ENCODE data around the gene ZNF506.
"Not testable (repeated sequence)": the region's sequence is repeated elsewhere in the genome, so short reads cannot be mapped to it uniquely, and the experiment has no call there.

The ZNF506 gene

DNA sequence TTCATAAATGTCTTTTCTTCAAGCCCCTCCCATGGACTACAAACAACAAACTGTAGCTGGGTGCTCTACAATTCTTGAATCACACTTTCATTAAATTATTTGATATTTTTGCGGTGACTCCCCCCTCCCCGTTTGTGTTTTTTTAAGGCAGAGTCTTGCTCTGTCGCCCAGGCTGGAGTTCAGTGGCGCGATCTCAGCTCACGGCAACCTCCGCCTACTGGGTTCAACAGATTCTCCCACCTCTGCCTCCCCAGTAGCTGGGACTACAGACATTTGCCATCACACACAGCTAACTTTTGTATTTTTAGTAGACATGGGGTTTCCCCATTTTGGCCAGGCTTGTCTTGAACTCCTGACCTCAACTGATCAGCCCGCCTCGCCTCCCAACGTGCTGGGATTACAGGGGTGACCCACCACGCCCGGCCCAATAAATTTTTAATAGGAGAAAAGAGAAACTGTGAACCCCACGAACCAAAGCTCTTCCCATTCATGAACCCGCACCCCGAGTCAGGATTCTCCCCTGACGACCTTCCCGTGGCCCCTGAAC is 703 bp downstream of the ZNF506 start:
- CTCF ChIA-PET, result no interaction called here
- Mint-ChIP-seq H3K9me3 (peaks cover 55% of the 10 kb centered on the region), H3K4me3 (peak overlapping the region; percentile 99), H3K36me3 (peaks cover 57% of the 10 kb centered on the region), H3K27ac (peak overlapping the region; percentile 100), H3K4me1 (peaks cover 23% of the 10 kb centered on the region), H3K27me3 (peaks cover 7% of the 10 kb centered on the region)
- no peak for DNase-seq

GRCh38 chr19:19817357-19817756 is 4.2 kb downstream of the ZNF506 start:
- peaks cover 62% of the 10 kb centered on the region for H3K9me3 Mint-ChIP-seq
- H3K4me1 Mint-ChIP-seq, result peaks cover 23% of the 10 kb centered on the region
- H3K36me3 Mint-ChIP-seq, result peaks cover 79% of the 10 kb centered on the region
- peak overlapping the region; percentile 96 for H3K27ac Mint-ChIP-seq
- CTCF ChIA-PET, result interaction anchor here (0.8 kb wide), 1 partner anchor 41 kb away, joined by 4 read pairs; no protein-coding TSS in a partner anchor
- peaks cover 7% of the 10 kb centered on the region for H3K27me3 Mint-ChIP-seq
- no peak overlapping the region for H3K4me3 Mint-ChIP-seq
- peak; percentile 59 for DNase-seq

- peak overlapping the region; percentile 96 for H3K27ac Mint-ChIP-seq
- H3K4me1 Mint-ChIP-seq, result peaks cover 21% of the 10 kb centered on the region
- peaks cover 85% of the 10 kb centered on the region for H3K36me3 Mint-ChIP-seq
- peaks cover 68% of the 10 kb centered on the region for H3K9me3 Mint-ChIP-seq
- peaks cover 6% of the 10 kb centered on the region for H3K27me3 Mint-ChIP-seq
- CTCF ChIA-PET, result no interaction called here
- H3K4me3 Mint-ChIP-seq, result no peak overlapping the region
- DNase-seq, result no peak
Observed at GRCh38 chr19:19816679-19817078, 4.9 kb downstream of the ZNF506 start.

- peaks cover 79% of the 10 kb centered on the region for H3K36me3 Mint-ChIP-seq
- peaks cover 65% of the 10 kb centered on the region for H3K9me3 Mint-ChIP-seq
- H3K27me3 Mint-ChIP-seq, CTCF ChIA-PET, H3K4me1 Mint-ChIP-seq, H3K4me3 Mint-ChIP-seq, DNase-seq, H3K27ac Mint-ChIP-seq: not testable (repeated sequence)
Observed at GRCh38 chr19:19811999-19812398, 9.6 kb downstream of the ZNF506 start.

DNA sequence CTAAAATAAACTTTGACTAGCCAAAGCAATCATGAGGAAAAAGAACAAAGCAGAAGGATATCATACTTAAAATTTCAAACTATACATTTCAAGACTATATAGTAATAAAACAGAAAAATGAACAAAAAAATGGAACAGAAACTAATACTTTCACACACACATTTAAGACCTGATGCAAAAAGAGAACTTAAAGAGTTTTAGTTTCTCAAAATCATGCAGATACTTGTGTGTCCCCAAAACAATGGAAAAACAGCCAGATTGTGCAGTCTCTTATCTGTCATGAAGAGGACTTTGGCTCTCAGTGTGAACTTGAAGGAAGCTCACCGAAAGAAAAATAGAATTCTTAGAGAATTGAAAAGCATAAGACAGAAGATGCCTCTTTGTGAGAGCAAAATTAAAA is 16.1 kb downstream of the ZNF506 start:
- Mint-ChIP-seq H3K4me3 (no peak overlapping the region), H3K4me1 (peaks cover 2% of the 10 kb centered on the region), H3K27me3 (no peaks in the 10 kb centered on the region), H3K9me3 (peaks cover 54% of the 10 kb centered on the region), H3K36me3 (peaks cover 75% of the 10 kb centered on the region), H3K27ac (no peak overlapping the region)
- no peak for DNase-seq
- CTCF ChIA-PET, result no interaction called here

DNA sequence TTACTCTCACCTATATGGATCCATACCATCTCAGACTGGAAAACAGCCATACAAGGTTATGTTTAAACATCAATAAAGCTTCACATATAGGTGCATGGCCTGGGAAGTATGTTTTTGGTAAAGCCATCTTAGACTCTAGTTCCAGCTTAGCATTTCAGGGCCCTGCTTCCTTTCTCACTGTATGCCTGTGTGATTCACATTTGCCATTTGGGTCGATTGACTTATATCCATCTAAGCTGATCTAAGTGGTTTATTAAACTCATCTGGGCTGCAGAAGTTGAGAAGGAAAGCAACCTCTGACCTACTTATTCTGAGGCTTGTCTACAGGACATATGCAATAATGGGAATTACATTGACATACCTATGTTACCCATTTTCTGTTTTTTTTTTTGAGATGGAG is 33.5 kb downstream of the ZNF506 start:
- H3K4me3 Mint-ChIP-seq, result no peak overlapping the region
- peaks cover 47% of the 10 kb centered on the region for H3K9me3 Mint-ChIP-seq
- H3K4me1 Mint-ChIP-seq, result no peaks in the 10 kb centered on the region
- no peaks in the 10 kb centered on the region for H3K27me3 Mint-ChIP-seq
- DNase-seq, result no peak
- CTCF ChIA-PET, result no interaction called here
- peaks cover 77% of the 10 kb centered on the region for H3K36me3 Mint-ChIP-seq
- peak overlapping the region; percentile 24 for H3K27ac Mint-ChIP-seq

DNA sequence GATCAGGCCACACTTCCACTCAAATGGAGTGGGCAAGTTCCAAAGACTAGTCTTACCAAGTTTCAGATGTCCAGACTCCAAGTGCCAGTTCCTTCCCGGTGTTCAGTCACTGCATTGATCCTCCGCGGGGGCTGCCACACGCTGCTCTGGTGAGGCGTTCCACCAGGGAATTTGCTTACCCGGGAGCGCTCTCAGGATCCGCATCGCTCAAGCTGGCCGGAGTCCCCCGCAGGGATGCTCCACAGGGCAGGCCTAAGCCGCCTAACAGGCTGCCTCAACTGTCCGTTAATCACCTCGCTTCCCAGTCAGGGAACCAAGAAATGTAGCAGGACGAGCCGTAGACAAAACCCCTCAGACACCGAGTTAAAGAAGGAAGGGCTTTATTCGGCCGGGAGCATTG is 36.1 kb downstream of the ZNF506 start:
- DNase-seq, H3K4me1 Mint-ChIP-seq, H3K27me3 Mint-ChIP-seq, H3K27ac Mint-ChIP-seq, H3K4me3 Mint-ChIP-seq, CTCF ChIA-PET: not testable (repeated sequence)
- H3K36me3 Mint-ChIP-seq, result peaks cover 80% of the 10 kb centered on the region
- H3K9me3 Mint-ChIP-seq, result peaks cover 58% of the 10 kb centered on the region

- no peak overlapping the region for H3K4me3 Mint-ChIP-seq
- DNase-seq, result no peak
- CTCF ChIA-PET, result no interaction called here
- H3K36me3 Mint-ChIP-seq, result peaks cover 83% of the 10 kb centered on the region
- peaks cover 15% of the 10 kb centered on the region for H3K4me1 Mint-ChIP-seq
- H3K27ac Mint-ChIP-seq, result no peak overlapping the region
- H3K27me3 Mint-ChIP-seq, result no peaks in the 10 kb centered on the region
- H3K9me3 Mint-ChIP-seq, result peaks cover 60% of the 10 kb centered on the region
Observed at GRCh38 chr19:19782783-19783182, 38.8 kb downstream of the ZNF506 start.

GRCh38 chr19:19781791-19782190 is 39.8 kb downstream of the ZNF506 start:
- H3K4me1 Mint-ChIP-seq, result peaks cover 23% of the 10 kb centered on the region
- CTCF ChIA-PET, H3K4me3 Mint-ChIP-seq, H3K27ac Mint-ChIP-seq, DNase-seq, H3K27me3 Mint-ChIP-seq: not testable (repeated sequence)
- H3K36me3 Mint-ChIP-seq, result peaks cover 82% of the 10 kb centered on the region
- H3K9me3 Mint-ChIP-seq, result peaks cover 61% of the 10 kb centered on the region

DNA sequence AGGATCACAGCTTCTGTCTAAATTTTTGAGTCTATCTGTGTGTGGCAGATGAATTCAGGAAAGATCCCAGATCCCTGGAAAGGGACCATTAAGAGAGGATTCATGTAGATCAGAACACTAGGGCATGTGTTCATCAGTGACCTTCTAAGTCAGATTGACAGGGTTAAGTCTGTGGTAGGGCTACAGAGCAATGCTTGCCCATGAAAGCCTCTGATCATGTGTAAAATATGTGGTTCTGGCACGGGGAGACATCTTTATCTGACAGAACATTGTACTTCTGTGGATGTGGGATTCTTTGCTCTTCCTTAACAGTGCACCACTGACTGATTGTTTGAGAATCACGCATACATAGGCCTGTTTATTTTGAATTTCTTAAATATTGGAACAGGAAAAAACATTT is 42.9 kb downstream of the ZNF506 start:
- Mint-ChIP-seq H3K36me3 (peaks cover 58% of the 10 kb centered on the region), H3K4me1 (peaks cover 40% of the 10 kb centered on the region), H3K4me3 (peak overlapping the region; percentile 94), H3K9me3 (peaks cover 41% of the 10 kb centered on the region), H3K27ac (no peak overlapping the region), H3K27me3 (no peaks in the 10 kb centered on the region)
- DNase-seq, result no peak
- CTCF ChIA-PET, result no interaction called here

GRCh38 chr19:19777692-19778091 is 43.9 kb downstream of the ZNF506 start:
- Mint-ChIP-seq H3K9me3 (peaks cover 38% of the 10 kb centered on the region), H3K4me1 (peaks cover 40% of the 10 kb centered on the region), H3K27ac (peak overlapping the region; percentile 46), H3K27me3 (no peaks in the 10 kb centered on the region), H3K4me3 (peak overlapping the region; percentile 94), H3K36me3 (peaks cover 53% of the 10 kb centered on the region)
- DNase-seq, result no peak
- CTCF ChIA-PET, result no interaction called here

DNA sequence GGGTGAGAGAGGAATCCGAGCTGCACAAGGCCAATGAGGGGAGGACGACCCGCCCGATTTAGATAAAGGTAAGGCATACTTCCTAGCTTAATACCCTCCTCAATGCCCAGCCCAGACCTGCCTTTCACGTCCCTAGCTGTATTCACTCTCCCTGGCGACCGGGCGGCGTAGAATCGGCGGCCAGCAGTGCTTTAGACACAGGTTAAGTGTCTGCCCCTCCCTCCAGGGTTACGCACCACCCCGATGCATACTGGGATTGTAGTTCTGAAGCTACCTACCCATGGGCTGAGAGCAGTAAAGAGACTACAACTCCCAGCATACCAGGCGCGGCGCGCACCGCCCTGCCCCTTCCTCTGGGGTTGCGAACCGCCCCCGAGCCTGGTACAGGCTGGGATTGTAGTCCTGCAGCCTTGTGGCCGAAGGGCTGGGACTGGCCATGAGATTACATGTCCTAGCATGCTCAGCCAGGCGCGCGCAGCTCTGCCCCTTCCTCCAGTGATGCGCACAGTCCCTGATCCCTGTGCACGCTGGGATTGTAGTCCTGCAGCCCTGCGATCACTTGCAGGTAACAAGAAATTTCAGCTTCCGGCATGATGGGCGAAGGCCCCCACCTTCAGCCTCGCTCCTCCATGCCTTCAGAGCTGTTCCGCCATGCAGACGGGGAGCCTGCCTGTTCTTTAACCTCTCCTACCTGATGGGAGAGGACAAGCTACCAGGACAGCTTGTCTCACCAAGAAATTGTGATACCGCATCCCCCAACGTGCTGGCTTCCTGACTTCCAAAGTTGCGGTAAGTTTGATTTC is 45.1 kb downstream of the ZNF506 start:
- Mint-ChIP-seq H3K4me1 (peaks cover 40% of the 10 kb centered on the region), H3K4me3 (peak overlapping the region; percentile 94), H3K36me3 (peaks cover 42% of the 10 kb centered on the region), H3K9me3 (peaks cover 31% of the 10 kb centered on the region), H3K27me3 (no peaks in the 10 kb centered on the region), H3K27ac (peak overlapping the region; percentile 90)
- CTCF ChIA-PET, result interaction anchor here (1.0 kb wide), 1 partner anchor 41 kb away, joined by 4 read pairs; no protein-coding TSS in a partner anchor
- peak; percentile 96 for DNase-seq

DNA sequence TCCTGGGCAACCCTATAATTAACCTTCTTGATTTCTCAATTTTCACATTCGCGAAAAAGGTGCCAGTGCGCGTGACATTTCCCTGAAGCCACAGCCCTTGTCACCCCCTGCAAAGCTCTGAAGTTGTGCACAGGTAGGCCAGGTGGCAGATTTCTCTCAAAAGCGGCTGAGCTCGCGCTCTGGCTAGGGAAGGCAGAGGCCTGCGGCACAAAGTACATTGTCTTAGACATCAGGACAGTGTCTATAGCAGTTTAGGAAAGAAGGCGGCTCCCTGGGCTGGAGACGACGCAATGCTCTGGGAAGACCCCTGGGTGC is 45.7 kb downstream of the ZNF506 start:
- H3K4me1 Mint-ChIP-seq, result peaks cover 40% of the 10 kb centered on the region
- CTCF ChIA-PET, result interaction anchor here (1.0 kb wide), 1 partner anchor 41 kb away, joined by 4 read pairs; no protein-coding TSS in a partner anchor
- no peaks in the 10 kb centered on the region for H3K27me3 Mint-ChIP-seq
- H3K27ac Mint-ChIP-seq, result peak overlapping the region; percentile 90
- peaks cover 32% of the 10 kb centered on the region for H3K9me3 Mint-ChIP-seq
- DNase-seq, result no peak
- peak overlapping the region; percentile 94 for H3K4me3 Mint-ChIP-seq
- peaks cover 38% of the 10 kb centered on the region for H3K36me3 Mint-ChIP-seq

DNA sequence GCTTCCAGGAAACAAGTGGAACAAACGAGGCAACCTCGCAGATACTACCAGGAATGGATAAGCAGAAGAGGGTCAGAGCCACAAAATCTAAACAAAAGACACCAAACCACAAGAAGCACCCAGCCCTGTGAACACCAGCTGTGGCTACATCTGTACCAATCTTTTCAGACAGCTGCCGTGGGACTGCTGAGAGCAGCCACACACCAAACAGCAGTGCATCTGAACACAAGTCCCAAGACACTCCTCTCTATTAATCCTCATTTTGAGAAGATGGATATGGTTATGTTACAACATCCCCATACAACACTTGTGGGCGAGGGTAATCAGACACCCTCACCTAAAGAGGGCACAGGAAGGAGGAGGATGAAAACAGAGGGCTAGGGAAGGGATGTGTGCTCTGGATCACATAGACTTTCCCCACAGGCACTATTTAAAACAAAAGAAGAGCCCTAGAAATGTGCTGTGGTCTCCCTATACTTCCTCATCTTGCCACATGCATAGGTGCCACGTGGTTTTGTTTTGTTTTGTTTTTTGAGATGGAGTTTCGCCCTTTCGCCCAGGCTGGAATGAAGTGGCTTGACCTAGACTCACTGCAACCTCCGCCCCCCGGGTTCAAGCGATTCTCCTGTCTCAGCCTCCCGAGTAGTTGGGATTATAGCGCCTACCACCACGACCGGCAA is 47.1 kb downstream of the ZNF506 start:
- no peaks in the 10 kb centered on the region for H3K27me3 Mint-ChIP-seq
- CTCF ChIA-PET, result no interaction called here
- H3K36me3 Mint-ChIP-seq, result peaks cover 28% of the 10 kb centered on the region
- DNase-seq, result no peak
- H3K4me3 Mint-ChIP-seq, result peak overlapping the region; percentile 94
- no peak overlapping the region for H3K27ac Mint-ChIP-seq
- H3K4me1 Mint-ChIP-seq, result peaks cover 39% of the 10 kb centered on the region
- H3K9me3 Mint-ChIP-seq, result peaks cover 29% of the 10 kb centered on the region

DNA sequence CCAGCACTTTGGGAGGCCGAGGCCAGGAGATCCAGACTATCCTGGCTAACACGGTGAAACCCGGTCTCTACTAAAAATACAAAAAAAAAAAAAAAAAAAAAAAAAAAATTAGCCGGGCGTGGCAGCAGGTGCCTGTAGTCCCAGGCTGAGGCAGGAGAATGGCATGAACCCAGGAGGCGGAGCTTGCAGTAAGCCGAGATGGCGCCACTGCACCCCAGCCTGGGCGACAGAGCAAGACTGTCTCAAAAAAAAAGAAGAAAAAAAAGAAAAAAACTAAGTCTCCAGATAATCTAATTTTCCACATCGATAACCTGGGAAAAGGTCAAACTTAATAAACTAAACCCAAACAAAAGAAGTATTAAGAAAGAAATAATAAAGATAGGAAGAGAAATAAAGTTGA is 49.6 kb downstream of the ZNF506 start:
- DNase-seq, CTCF ChIA-PET, H3K4me3 Mint-ChIP-seq, H3K27me3 Mint-ChIP-seq, H3K27ac Mint-ChIP-seq, H3K36me3 Mint-ChIP-seq: not testable (repeated sequence)
- Mint-ChIP-seq H3K9me3 (peaks cover 20% of the 10 kb centered on the region), H3K4me1 (peaks cover 18% of the 10 kb centered on the region)
